Measurements from ENCODE around the gene PLEKHG4B.

The PLEKHG4B gene

GRCh38 chr5:89337-90286 is 2.4 kb upstream of the PLEKHG4B start:
- no peaks in the 10 kb centered on the region for H3K4me1 ChIP-seq (ENCODE audit: control insufficient read depth, insufficient read depth, low read length)
- H3K9ac ChIP-seq (ENCODE audit: low read length): no peak overlapping the region
- H3K4me3 ChIP-seq (ENCODE audit: low read length): no peak overlapping the region
- peaks cover 36% of the 10 kb centered on the region for H3K27me3 ChIP-seq (ENCODE audit: control insufficient read depth, insufficient read depth, low read length)
- no peaks in the 10 kb centered on the region for H3K9me3 ChIP-seq (ENCODE audit: control insufficient read depth, low read length)
- no peaks in the 10 kb centered on the region for H3K36me3 ChIP-seq (ENCODE audit: control insufficient read depth, insufficient read depth, low read length)

- H3K9me3 ChIP-seq (ENCODE audit: control insufficient read depth, low read length): no peaks in the 10 kb centered on the region
- no peaks in the 10 kb centered on the region for H3K4me1 ChIP-seq (ENCODE audit: control insufficient read depth, insufficient read depth, low read length)
- no peaks in the 10 kb centered on the region for H3K36me3 ChIP-seq (ENCODE audit: control insufficient read depth, insufficient read depth, low read length)
- peaks cover 37% of the 10 kb centered on the region for H3K27me3 ChIP-seq (ENCODE audit: control insufficient read depth, insufficient read depth, low read length)
- no peak overlapping the region for H3K9ac ChIP-seq (ENCODE audit: low read length)
- H3K4me3 ChIP-seq (ENCODE audit: low read length): no peak overlapping the region
Measured at GRCh38 chr5:90590-91547, 1.1 kb upstream of the PLEKHG4B start.

GRCh38 chr5:92401-93220 is 643 bp downstream of the PLEKHG4B start:
- H3K4me3 ChIP-seq (ENCODE audit: low read length): no peak overlapping the region
- no peaks in the 10 kb centered on the region for H3K9me3 ChIP-seq (ENCODE audit: control insufficient read depth, low read length)
- peaks cover 37% of the 10 kb centered on the region for H3K27me3 ChIP-seq (ENCODE audit: control insufficient read depth, insufficient read depth, low read length)
- no peaks in the 10 kb centered on the region for H3K36me3 ChIP-seq (ENCODE audit: control insufficient read depth, insufficient read depth, low read length)
- H3K9ac ChIP-seq (ENCODE audit: low read length): no peak overlapping the region
- H3K4me1 ChIP-seq (ENCODE audit: control insufficient read depth, insufficient read depth, low read length): no peaks in the 10 kb centered on the region

GRCh38 chr5:93221-93980 is 1.4 kb downstream of the PLEKHG4B start:
- Histone ChIP-seq H3K36me3 (ENCODE audit: control insufficient read depth, insufficient read depth, low read length) (no peaks in the 10 kb centered on the region), H3K27me3 (ENCODE audit: control insufficient read depth, insufficient read depth, low read length) (peaks cover 37% of the 10 kb centered on the region), H3K9me3 (ENCODE audit: control insufficient read depth, low read length) (no peaks in the 10 kb centered on the region), H3K4me3 (ENCODE audit: low read length) (no peak overlapping the region), H3K9ac (ENCODE audit: low read length) (no peak overlapping the region), H3K4me1 (ENCODE audit: control insufficient read depth, insufficient read depth, low read length) (no peaks in the 10 kb centered on the region)

- Histone ChIP-seq H3K36me3 (ENCODE audit: control insufficient read depth, insufficient read depth, low read length) (no peaks in the 10 kb centered on the region), H3K9me3 (ENCODE audit: control insufficient read depth, low read length) (no peaks in the 10 kb centered on the region), H3K4me1 (ENCODE audit: control insufficient read depth, insufficient read depth, low read length) (no peaks in the 10 kb centered on the region), H3K4me3 (ENCODE audit: low read length) (no peak overlapping the region), H3K9ac (ENCODE audit: low read length) (no peak overlapping the region), H3K27me3 (ENCODE audit: control insufficient read depth, insufficient read depth, low read length) (peaks cover 37% of the 10 kb centered on the region)
Measured at GRCh38 chr5:94113-94892, 2.3 kb downstream of the PLEKHG4B start.

GRCh38 chr5:95241-95980 is 3.4 kb downstream of the PLEKHG4B start:
- Histone ChIP-seq H3K27me3 (ENCODE audit: control insufficient read depth, insufficient read depth, low read length) (peaks cover 36% of the 10 kb centered on the region), H3K4me3 (ENCODE audit: low read length) (no peak overlapping the region), H3K36me3 (ENCODE audit: control insufficient read depth, insufficient read depth, low read length) (no peaks in the 10 kb centered on the region), H3K4me1 (ENCODE audit: control insufficient read depth, insufficient read depth, low read length) (no peaks in the 10 kb centered on the region), H3K9ac (ENCODE audit: low read length) (no peak overlapping the region), H3K9me3 (ENCODE audit: control insufficient read depth, low read length) (no peaks in the 10 kb centered on the region)

- Histone ChIP-seq H3K36me3 (ENCODE audit: control insufficient read depth, insufficient read depth, low read length) (no peaks in the 10 kb centered on the region), H3K9me3 (ENCODE audit: control insufficient read depth, low read length) (no peaks in the 10 kb centered on the region), H3K4me3 (ENCODE audit: low read length) (no peak overlapping the region), H3K27me3 (ENCODE audit: control insufficient read depth, insufficient read depth, low read length) (peaks cover 21% of the 10 kb centered on the region), H3K9ac (ENCODE audit: low read length) (no peak overlapping the region), H3K4me1 (ENCODE audit: control insufficient read depth, insufficient read depth, low read length) (no peaks in the 10 kb centered on the region)
Measured at GRCh38 chr5:96976-97660, 5.2 kb downstream of the PLEKHG4B start.

GRCh38 chr5:99815-100214 is 7.8 kb downstream of the PLEKHG4B start:
- no peaks in the 10 kb centered on the region for H3K27me3 ChIP-seq (ENCODE audit: control insufficient read depth, insufficient read depth, low read length)

GRCh38 chr5:102411-103043 is 10.6 kb downstream of the PLEKHG4B start:
- no peaks in the 10 kb centered on the region for H3K27me3 ChIP-seq (ENCODE audit: control insufficient read depth, insufficient read depth, low read length)
- H3K4me3 ChIP-seq (ENCODE audit: low read length): no peak overlapping the region
- no peaks in the 10 kb centered on the region for H3K36me3 ChIP-seq (ENCODE audit: control insufficient read depth, insufficient read depth, low read length)
- no peaks in the 10 kb centered on the region for H3K4me1 ChIP-seq (ENCODE audit: control insufficient read depth, insufficient read depth, low read length)
- H3K9ac ChIP-seq (ENCODE audit: low read length): no peak overlapping the region
- no peaks in the 10 kb centered on the region for H3K9me3 ChIP-seq (ENCODE audit: control insufficient read depth, low read length)

More at GRCh38 chr5:99815-100214, 7.8 kb downstream of the PLEKHG4B start:
- no peaks in the 10 kb centered on the region for H3K36me3 ChIP-seq (ENCODE audit: control insufficient read depth, insufficient read depth, low read length)
- H3K9me3 ChIP-seq (ENCODE audit: control insufficient read depth, low read length): no peaks in the 10 kb centered on the region
- no peak overlapping the region for H3K9ac ChIP-seq (ENCODE audit: low read length)
- no peaks in the 10 kb centered on the region for H3K4me1 ChIP-seq (ENCODE audit: control insufficient read depth, insufficient read depth, low read length)
- H3K4me3 ChIP-seq (ENCODE audit: low read length): no peak overlapping the region
